HCT116 (cell line): ENCODE measurements around the gene MYH14. TPM values are rescaled to one million over a fixed set of nuclear protein-coding genes. Genes with fewer than 3 reads are reported as not detected.
A peak's percentile ranks its signal among the peaks of the same experiment; 100 is the strongest.

Source experiments
- ATAC-seq: fragments of 200-7000 bp; cut with Tn5 transposase; 2 replicates; pipeline ENCODE4 v1.9.1; 2020; ENCODE audit warnings: mild to moderate bottlenecking, moderate library complexity
- BruUV-seq: library from RNA; stranded (reverse); fragments of 400-500 nt; replicated peaks from 2 replicates; lab custom pipeline; 2021; lab: Mats Ljungman, UMichigan
- CTCF ChIA-PET: fragments of 300-600 bp; sonication (Branson Sonifier 250); formaldehyde crosslinking; loops from one replicate; lab custom pipeline; 2021; ENCODE audit warnings: antibody characterized with exemption; lab: Charles Lee
- POLR2A ChIA-PET: fragments of 300-600, 350-600 bp; sonication (Branson Sonifier 250); formaldehyde crosslinking; loops from one replicate; lab custom pipeline; 2021; ENCODE audit warnings: antibody characterized with exemption; lab: Charles Lee
- RAD21 ChIA-PET, 2 experiments: fragments of 300-600 bp; sonication (Branson Sonifier 250); formaldehyde crosslinking; loops; one replicate each; lab custom pipeline; 2023; ENCODE audit warnings: low total read pairs in 2 of 2; ENCODE audit not compliant: uncharacterized antibody in 2 of 2, unreplicated experiment in 2 of 2, low non-redundant PET in 1 of 2; lab: Charles Lee
- DNase-seq: peaks from one replicate; pipeline ENCODE4 v3.0.0-alpha.2; 2010; ENCODE audit warnings: low read depth, low spot score
- H2AFZ ChIP-seq: fragments of 200-600 bp; shearing (Covaris generic), sonication (generic); 2 replicates; pipeline ENCODE4 v1.6.1; 2017; ENCODE audit warnings: low read depth, mixed run types, mixed read lengths, antibody characterized with exemption, low read length; ENCODE audit not compliant: poor library complexity, severe bottlenecking
- H3K27ac ChIP-seq: 2 replicates; pipeline ENCODE4 v1.5.1; 2012; ENCODE audit warnings: low read depth, low read length
- H3K27me3 ChIP-seq: fragments of 200-600 bp; sonication (generic); 2 replicates; pipeline ENCODE4 v1.6.1; 2016; ENCODE audit warnings: mixed run types, low read length, mixed read lengths; ENCODE audit not compliant: insufficient read depth
- H3K36me3 ChIP-seq, 2 experiments: fragments of 200-500 bp in 1 of 2; fragments of 200-600 bp in 1 of 2; sonication (Bioruptor generic) in 1 of 2; sonication (generic) in 1 of 2; 2 replicates each; pipeline versions ENCODE4 v1.5.1 to v1.6.1; 2014 to 2016; ENCODE audit warnings: low read length in 2 of 2, inconsistent platforms in 1 of 2, mixed read lengths in 1 of 2, mixed run types in 1 of 2; ENCODE audit not compliant: insufficient read depth in 2 of 2, control insufficient read depth in 1 of 2
- H3K4me1 ChIP-seq, 2 experiments: fragments of 200-600 bp in 1 of 2; sonication (generic) in 1 of 2; 2 replicates each; pipeline versions ENCODE4 v1.5.1 to v1.6.1; 2012 to 2017; ENCODE audit warnings: low read length in 2 of 2, inconsistent platforms in 1 of 2, mild to moderate bottlenecking in 1 of 2, mixed read lengths in 1 of 2, mixed run types in 1 of 2, moderate library complexity in 1 of 2; ENCODE audit not compliant: insufficient read depth in 2 of 2, control insufficient read depth in 1 of 2
- H3K4me2 ChIP-seq: fragments of 200-600 bp; sonication (generic); 2 replicates; pipeline ENCODE4 v1.6.1; 2017; ENCODE audit warnings: mixed run types, low read length, mixed read lengths
- H3K4me3 ChIP-seq, 2 experiments: fragments of 200-600 bp in 1 of 2; sonication (generic) in 1 of 2; replicated peaks in 1 of 2; 2 replicates each; pipeline ENCODE4 v1.5.1; 2011 to 2016; ENCODE audit warnings: low read length in 2 of 2, control low read depth in 1 of 2, low read depth in 1 of 2, mild to moderate bottlenecking in 1 of 2, mixed read lengths in 1 of 2, mixed run types in 1 of 2
- H3K79me2 ChIP-seq: fragments of 200-600 bp; sonication (generic); 2 replicates; pipeline ENCODE4 v1.6.1; 2017; ENCODE audit warnings: mild to moderate bottlenecking, mixed run types, low read length, moderate library complexity, mixed read lengths; ENCODE audit not compliant: insufficient read depth
- H3K9ac ChIP-seq: fragments of 200-600 bp; sonication (generic); 2 replicates; pipeline ENCODE4 v1.6.1; 2016; ENCODE audit warnings: low read length, mixed read lengths
- H3K9me2 ChIP-seq: fragments of 200-600 bp; sonication (generic), shearing (Covaris generic); 2 replicates; pipeline ENCODE4 v1.6.1; 2017; ENCODE audit warnings: mixed run types, mild to moderate bottlenecking, moderate library complexity; ENCODE audit not compliant: insufficient read depth
- H3K9me3 ChIP-seq, 2 experiments: fragments of 200-500 bp in 1 of 2; fragments of 200-600 bp in 1 of 2; sonication (Bioruptor generic) in 1 of 2; sonication (generic) in 1 of 2; 2 replicates each; pipeline ENCODE4 v1.6.1; 2014 to 2017; ENCODE audit warnings: low read length in 2 of 2, mixed read lengths in 2 of 2, inconsistent platforms in 1 of 2, low read depth in 1 of 2, mild to moderate bottlenecking in 1 of 2, mixed run types in 1 of 2, moderate library complexity in 1 of 2; ENCODE audit not compliant: control insufficient read depth in 1 of 2, insufficient read depth in 1 of 2
- H4K20me1 ChIP-seq: fragments of 200-600 bp; sonication (generic), shearing (Covaris generic); 2 replicates; pipeline ENCODE4 v1.6.1; 2017; ENCODE audit warnings: mixed run types, mild to moderate bottlenecking, moderate library complexity; ENCODE audit not compliant: insufficient read depth
- CBX3 ChIP-seq: IDR thresholded peaks from 2 replicates; pipeline ENCODE4 v1.6.1; 2012; ENCODE audit warnings: low read depth
- CEBPB ChIP-seq: IDR thresholded peaks from 2 replicates; pipeline ENCODE4 v1.6.1; 2012; ENCODE audit warnings: low read depth
- ELF1 ChIP-seq: IDR thresholded peaks from 2 replicates; pipeline ENCODE4 v1.6.1; 2012; ENCODE audit warnings: low read depth, borderline replicate concordance
- EZH2 ChIP-seq: fragments of 200-600 bp; sonication (generic); IDR thresholded peaks from 2 replicates; pipeline ENCODE4 v1.6.1; 2017; ENCODE audit warnings: antibody characterized with exemption, mixed run types
- EZH2phosphoT487 ChIP-seq: fragments of 200-600 bp; IDR thresholded peaks from 2 replicates; pipeline ENCODE4 v1.6.1; 2018; ENCODE audit warnings: antibody characterized with exemption, borderline replicate concordance
- FOSL1 ChIP-seq: IDR thresholded peaks from 2 replicates; pipeline ENCODE4 v1.6.1; 2012; ENCODE audit warnings: low read depth
- JUND ChIP-seq: IDR thresholded peaks from 2 replicates; pipeline ENCODE4 v1.6.1; 2012
- POLR2A ChIP-seq: IDR thresholded peaks from 2 replicates; pipeline ENCODE4 v1.7.0; 2011; ENCODE audit warnings: borderline replicate concordance; ENCODE audit not compliant: insufficient read depth, insufficient read length; ENCODE audit errors: extremely low read depth
- POLR2AphosphoS5 ChIP-seq: IDR thresholded peaks from 2 replicates; pipeline ENCODE4 v1.6.1; 2011; ENCODE audit warnings: mild to moderate bottlenecking, low read depth, low read length, moderate library complexity
- RAD21 ChIP-seq: IDR thresholded peaks from 2 replicates; pipeline ENCODE4 v1.6.1; 2012; ENCODE audit warnings: low read depth, mild to moderate bottlenecking
- SIN3A ChIP-seq: IDR thresholded peaks from 2 replicates; pipeline ENCODE4 v1.6.1; 2012; ENCODE audit warnings: low read depth
- SP1 ChIP-seq: IDR thresholded peaks from 2 replicates; pipeline ENCODE4 v1.6.1; 2012; ENCODE audit warnings: low read depth
- SRF ChIP-seq: IDR thresholded peaks from 2 replicates; pipeline ENCODE4 v1.6.1; 2012; ENCODE audit warnings: low read depth
- TCF7L2 ChIP-seq: IDR thresholded peaks from 2 replicates; pipeline ENCODE4 v1.7.0; 2011; ENCODE audit warnings: borderline replicate concordance, inconsistent platforms; ENCODE audit not compliant: insufficient read depth, insufficient read length; ENCODE audit errors: extremely low read depth
- ZFX ChIP-seq: fragments of 450-650 bp; IDR thresholded peaks from 2 replicates; pipeline ENCODE4 v1.6.1; 2017
- ZNF274 ChIP-seq: fragments of 200-500 bp; sonication (Bioruptor generic); IDR thresholded peaks from 2 replicates; pipeline ENCODE4 v1.6.1; 2014; ENCODE audit warnings: mild to moderate bottlenecking, low read depth, low read length, inconsistent platforms
- intact Hi-C: fragments of 100-400 bp; cut with micrococcal nuclease; formaldehyde crosslinking; loops from 2 replicates; pipeline ENCODE4 v1.10.0; 2022
- total RNA-seq: library from RNA; stranded (reverse); gene quantifications from one replicate; pipeline ENCODE4 v1.2.1, GENCODE V29; 2021; ENCODE audit not compliant: unreplicated experiment
- TF ChIP-seq, protein P1 (sequence below): IDR thresholded peaks from 2 replicates; pipeline ENCODE4 v1.6.1; 2012; ENCODE audit warnings: low read depth
- TF ChIP-seq, protein P2 (sequence below): IDR thresholded peaks from 2 replicates; pipeline ENCODE4 v1.6.1; 2012

MYH14 gene
- total RNA-seq, 1 experiment from 2014 or later = 60.1 TPM

DNA sequence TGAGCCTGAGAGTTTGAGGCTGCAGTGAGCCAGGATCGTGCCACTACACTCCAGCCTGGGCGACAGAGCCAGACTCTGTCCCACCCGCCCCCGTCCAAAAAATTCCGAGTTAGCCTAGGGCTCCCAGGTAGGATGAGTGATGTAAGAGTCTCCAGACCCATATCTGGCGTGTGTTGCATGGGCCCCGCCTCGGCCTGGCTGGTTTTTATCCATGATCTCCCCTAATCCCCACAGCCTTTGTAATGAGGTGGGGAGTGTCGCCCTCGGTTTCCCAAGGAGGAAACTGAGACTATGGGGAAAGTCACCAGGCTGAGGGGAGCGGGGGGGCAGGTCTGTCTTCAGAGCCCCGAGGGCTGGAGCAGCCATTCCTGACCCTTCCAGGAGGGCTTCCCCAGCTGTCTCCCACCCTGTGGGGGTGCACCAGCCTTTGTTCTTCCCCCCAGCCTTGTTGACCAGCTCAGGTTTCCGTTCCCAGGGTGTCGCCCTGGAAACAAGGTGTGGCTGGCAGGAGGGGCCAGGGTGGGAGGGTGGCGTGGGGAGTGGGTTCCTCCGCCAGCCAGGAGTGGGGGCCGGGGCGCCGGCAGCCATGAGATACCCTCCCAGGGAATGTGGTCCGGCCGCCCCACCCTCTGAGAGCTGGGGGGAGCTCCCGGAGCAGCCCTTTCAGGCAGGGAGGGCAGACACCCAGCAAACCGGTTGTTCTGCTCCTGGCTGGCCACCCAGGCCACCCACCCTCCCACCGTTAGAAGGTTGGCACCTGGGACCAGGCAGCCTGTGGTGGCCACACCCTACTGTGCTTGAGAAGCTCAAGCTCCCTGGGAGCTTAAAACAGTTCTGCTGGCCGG, 11.5 kb downstream of the MYH14 start (continued):
- TF ChIP-seq, protein P1, sequence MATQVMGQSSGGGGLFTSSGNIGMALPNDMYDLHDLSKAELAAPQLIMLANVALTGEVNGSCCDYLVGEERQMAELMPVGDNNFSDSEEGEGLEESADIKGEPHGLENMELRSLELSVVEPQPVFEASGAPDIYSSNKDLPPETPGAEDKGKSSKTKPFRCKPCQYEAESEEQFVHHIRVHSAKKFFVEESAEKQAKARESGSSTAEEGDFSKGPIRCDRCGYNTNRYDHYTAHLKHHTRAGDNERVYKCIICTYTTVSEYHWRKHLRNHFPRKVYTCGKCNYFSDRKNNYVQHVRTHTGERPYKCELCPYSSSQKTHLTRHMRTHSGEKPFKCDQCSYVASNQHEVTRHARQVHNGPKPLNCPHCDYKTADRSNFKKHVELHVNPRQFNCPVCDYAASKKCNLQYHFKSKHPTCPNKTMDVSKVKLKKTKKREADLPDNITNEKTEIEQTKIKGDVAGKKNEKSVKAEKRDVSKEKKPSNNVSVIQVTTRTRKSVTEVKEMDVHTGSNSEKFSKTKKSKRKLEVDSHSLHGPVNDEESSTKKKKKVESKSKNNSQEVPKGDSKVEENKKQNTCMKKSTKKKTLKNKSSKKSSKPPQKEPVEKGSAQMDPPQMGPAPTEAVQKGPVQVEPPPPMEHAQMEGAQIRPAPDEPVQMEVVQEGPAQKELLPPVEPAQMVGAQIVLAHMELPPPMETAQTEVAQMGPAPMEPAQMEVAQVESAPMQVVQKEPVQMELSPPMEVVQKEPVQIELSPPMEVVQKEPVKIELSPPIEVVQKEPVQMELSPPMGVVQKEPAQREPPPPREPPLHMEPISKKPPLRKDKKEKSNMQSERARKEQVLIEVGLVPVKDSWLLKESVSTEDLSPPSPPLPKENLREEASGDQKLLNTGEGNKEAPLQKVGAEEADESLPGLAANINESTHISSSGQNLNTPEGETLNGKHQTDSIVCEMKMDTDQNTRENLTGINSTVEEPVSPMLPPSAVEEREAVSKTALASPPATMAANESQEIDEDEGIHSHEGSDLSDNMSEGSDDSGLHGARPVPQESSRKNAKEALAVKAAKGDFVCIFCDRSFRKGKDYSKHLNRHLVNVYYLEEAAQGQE = no peak
- TF ChIP-seq SIN3A (no peak), POLR2AphosphoS5 (peak; percentile 35), SRF (no peak), SP1 (peak; percentile 80), ZNF274 (no peak), TCF7L2 (no peak), EZH2phosphoT487 (no peak)
- TF ChIP-seq, all 23 proteins: peak for 6

DNA sequence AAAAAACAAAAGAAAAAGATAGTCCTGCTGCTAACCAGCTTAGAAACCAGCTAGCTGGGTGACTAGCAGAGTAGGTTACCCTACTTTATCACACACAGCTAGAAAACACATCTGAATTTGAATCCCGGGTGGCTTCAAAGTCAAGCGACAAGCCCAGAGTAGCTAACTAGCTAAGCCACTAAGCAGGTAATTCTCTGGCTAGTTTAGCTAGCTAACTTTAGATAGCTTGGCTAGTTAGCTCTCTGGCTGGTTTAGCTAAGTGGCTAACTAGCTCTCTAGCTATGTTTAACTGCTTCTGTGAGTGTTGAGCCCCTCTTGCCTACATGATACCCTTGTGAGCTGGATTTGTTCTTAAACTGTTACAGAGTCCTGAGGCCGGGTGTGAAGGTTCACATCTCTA, 12.4 kb downstream of the MYH14 start:
- H3K9ac ChIP-seq = peak overlapping the region; percentile 50
- peak overlapping the region; percentile 15 to 50; a peak in 3 of 4 replicates for H3K4me3 ChIP-seq
- DNase-seq (no peak), ATAC-seq (0 out of 2 replicates have a peak, but pooled peaks have one; percentile 8)
- ChIA-PET CTCF (interaction anchor here (2.1 kb wide), 1 partner anchor 11 kb away, joined by 7 read pairs; no protein-coding TSS in a partner anchor), RAD21 (no interaction called here), POLR2A (interaction anchor here (1.0 kb wide), 1 partner anchor 11 kb away, joined by 5 read pairs; no protein-coding TSS in a partner anchor)
- H3K27ac ChIP-seq = peak overlapping the region; percentile 54
- peak overlapping the region; percentile 85 for H3K4me2 ChIP-seq
- no peaks in the 10 kb centered on the region for H3K79me2 ChIP-seq
- no peaks in the 10 kb centered on the region; a peak in 1 of 4 replicates for H3K9me3 ChIP-seq
- intact Hi-C loops = no loop called here
- no peaks in the 10 kb centered on the region for H3K27me3 ChIP-seq
- H3K36me3 ChIP-seq = peaks cover 2 to 18% of the 10 kb centered on the region in 2 experiments; a peak in 1 of 4 replicates
- TSS peak; percentile 29 for BruUV-seq
- no peak overlapping the region for H2AFZ ChIP-seq
- no peaks in the 10 kb centered on the region for H3K9me2 ChIP-seq
- no peaks in the 10 kb centered on the region for H4K20me1 ChIP-seq
- peaks cover 22 to 28% of the 10 kb centered on the region in 2 experiments for H3K4me1 ChIP-seq
- TF ChIP-seq ZFX = no peak
- no peak for TF ChIP-seq POLR2A
- no peak for TF ChIP-seq RAD21
- TF ChIP-seq POLR2AphosphoS5 = no peak
- TF ChIP-seq, protein P1 = no peak
- TF ChIP-seq EZH2 = no peak
- no peak for TF ChIP-seq CBX3
- TF ChIP-seq CEBPB = no peak
- TF ChIP-seq JUND = no peak
- TF ChIP-seq SRF = no peak
- TF ChIP-seq ELF1 = no peak
- TF ChIP-seq SIN3A = no peak
- no peak for TF ChIP-seq FOSL1
- no peak for TF ChIP-seq EZH2phosphoT487
- TF ChIP-seq ZNF274 = no peak
- TF ChIP-seq, protein P2, sequence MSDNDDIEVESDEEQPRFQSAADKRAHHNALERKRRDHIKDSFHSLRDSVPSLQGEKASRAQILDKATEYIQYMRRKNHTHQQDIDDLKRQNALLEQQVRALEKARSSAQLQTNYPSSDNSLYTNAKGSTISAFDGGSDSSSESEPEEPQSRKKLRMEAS = no peak
